Endothelial cell of umbilical vein (primary cell): ENCODE results near the gene TMEM209. TPM values are rescaled to one million over a fixed set of nuclear protein-coding genes. Genes with fewer than 3 reads are reported as not detected.

Experiments used
- BruUV-seq: library from RNA; stranded (reverse); fragments of 400-500 nt; replicated peaks from 2 replicates; lab custom pipeline; 2021; lab: Mats Ljungman, UMichigan
- CTCF ChIA-PET: fragments of 300-600, 350-600 bp; sonication (Branson Sonifier 250); formaldehyde crosslinking; loops from one replicate; lab custom pipeline; 2021; ENCODE audit warnings: antibody characterized with exemption, inconsistent platforms; lab: Charles Lee
- POLR2A ChIA-PET: fragments of 300-600, 350-600 bp; sonication (Branson Sonifier 250); formaldehyde crosslinking; loops from one replicate; lab custom pipeline; 2021; ENCODE audit warnings: antibody characterized with exemption, inconsistent platforms; lab: Charles Lee
- DNase-seq: peaks from one replicate; pipeline ENCODE4 v3.0.0-alpha.2; 2011; ENCODE audit warnings: low read depth, low spot score
- FAIRE-seq: peaks from 2 replicates; lab custom pipeline; 2011; peaks lifted over from hg19 to GRCh38; lab: Jason Lieb, UNC
- H2AFZ ChIP-seq: 2 replicates; pipeline ENCODE4 v1.6.0; 2012; ENCODE audit warnings: low read depth, low read length, control low read depth, inconsistent platforms
- H3K27ac ChIP-seq: 2 replicates; pipeline ENCODE4 v1.5.1; 2011; ENCODE audit warnings: low read depth, mild to moderate bottlenecking, control low read depth, low read length, moderate library complexity; ENCODE audit not compliant: insufficient read depth
- H3K27me3 ChIP-seq, 2 experiments: 2 replicates each; pipeline versions ENCODE4 v1.6.0 to v1.6.1; 2011; ENCODE audit warnings: low read length in 2 of 2, mixed read lengths in 1 of 2; ENCODE audit not compliant: control insufficient read depth in 2 of 2, insufficient read depth in 2 of 2
- H3K36me3 ChIP-seq, 2 experiments: 2 replicates in 1 of 2; 3 replicates in 1 of 2; pipeline ENCODE4 v1.5.1; 2011; ENCODE audit warnings: low read length in 2 of 2, mild to moderate bottlenecking in 1 of 2, moderate library complexity in 1 of 2; ENCODE audit not compliant: control insufficient read depth in 2 of 2, insufficient read depth in 2 of 2; ENCODE audit errors: extremely low read depth in 1 of 2
- H3K4me1 ChIP-seq: 3 replicates; pipeline ENCODE4 v1.5.1; 2011; ENCODE audit warnings: mild to moderate bottlenecking, low read length; ENCODE audit not compliant: control insufficient read depth, insufficient read depth; ENCODE audit errors: extremely low read depth
- H3K4me2 ChIP-seq: 2 replicates; pipeline ENCODE4 v1.6.1; 2011; ENCODE audit warnings: low read length, control low read depth, mixed read lengths; ENCODE audit not compliant: insufficient read depth
- H3K4me3 ChIP-seq, 3 experiments: fragments of 200-600 bp in 1 of 3; sonication (generic), shearing (Covaris generic) in 1 of 3; replicated peaks in 1 of 3; 2 replicates each; pipeline ENCODE4 v1.5.1; 2011 to 2016; ENCODE audit warnings: control low read depth in 3 of 3, low read length in 3 of 3, mild to moderate bottlenecking in 2 of 3, inconsistent platforms in 1 of 3, low read depth in 1 of 3, moderate library complexity in 1 of 3; ENCODE audit not compliant: insufficient read depth in 1 of 3
- H3K79me2 ChIP-seq: 2 replicates; pipeline ENCODE4 v1.6.0; 2012; ENCODE audit warnings: low read length, inconsistent platforms; ENCODE audit not compliant: control insufficient read depth, insufficient read depth
- H3K9ac ChIP-seq: replicated peaks from 2 replicates; pipeline ENCODE3; 2011; ENCODE audit warnings: low read length, control low read depth; ENCODE audit not compliant: insufficient read depth; ENCODE audit errors: extremely low read depth
- H3K9me1 ChIP-seq: replicated peaks from 3 replicates; pipeline ENCODE4 v1.6.0; 2011; ENCODE audit warnings: mild to moderate bottlenecking, low read length; ENCODE audit not compliant: control insufficient read depth, insufficient read depth; ENCODE audit errors: extremely low read depth
- H3K9me3 ChIP-seq: replicated peaks from 2 replicates; pipeline ENCODE4 v1.5.1; 2012; ENCODE audit warnings: low read length, inconsistent platforms; ENCODE audit not compliant: control insufficient read depth, insufficient read depth
- H4K20me1 ChIP-seq: replicated peaks from 2 replicates; pipeline ENCODE3; 2011; ENCODE audit warnings: mild to moderate bottlenecking, low read length; ENCODE audit not compliant: control insufficient read depth, insufficient read depth; ENCODE audit errors: extremely low read depth
- EZH2 ChIP-seq: IDR thresholded peaks from 2 replicates; pipeline ENCODE4 v1.6.1; 2012; ENCODE audit warnings: borderline replicate concordance, low read depth, mild to moderate bottlenecking, moderate library complexity, low read length, inconsistent platforms; ENCODE audit not compliant: severe bottlenecking
- FOS ChIP-seq: IDR thresholded peaks from 2 replicates; pipeline ENCODE4 v1.6.1; 2011; ENCODE audit warnings: mild to moderate bottlenecking, low read length, moderate library complexity, borderline replicate concordance; ENCODE audit not compliant: insufficient read depth
- GATA2 ChIP-seq: IDR thresholded peaks from 2 replicates; pipeline ENCODE4 v1.7.0; 2011; ENCODE audit warnings: low read depth, mild to moderate bottlenecking, moderate library complexity, mixed read lengths, low read length; ENCODE audit not compliant: insufficient read length, insufficient read depth
- JUN ChIP-seq: IDR thresholded peaks from 2 replicates; pipeline ENCODE4 v1.6.1; 2011; ENCODE audit warnings: borderline replicate concordance, low read depth; ENCODE audit not compliant: insufficient read length, insufficient read depth
- MYC ChIP-seq: IDR thresholded peaks from one replicate; pipeline ENCODE4 v1.6.1; 2011; ENCODE audit warnings: mild to moderate bottlenecking, low read depth, low read length
- POLR2A ChIP-seq: IDR thresholded peaks from 2 replicates; pipeline ENCODE4 v1.6.1; 2012; ENCODE audit warnings: low read depth, mild to moderate bottlenecking, control low read depth, low read length
- POLR2AphosphoS5 ChIP-seq: IDR thresholded peaks from 2 replicates; pipeline ENCODE4 v1.6.1; 2012; ENCODE audit warnings: low read depth, mild to moderate bottlenecking, control low read depth, low read length, moderate library complexity; ENCODE audit not compliant: insufficient read depth
- dilution Hi-C: fragments of 300-500 bp; cut with MboI; formaldehyde crosslinking; loops from one replicate; pipeline ENCODE4 v1.15.0; 2019; ENCODE audit warnings: low sequenced_read_pairs; ENCODE audit not compliant: extremely low pct_ligation_motif_present
- intact Hi-C: fragments of 100-400 bp; cut with micrococcal nuclease; formaldehyde crosslinking; loops from one replicate; pipeline ENCODE4 v1.10.0; 2022
- polyA plus RNA-seq, 4 experiments: library from polyadenylated mRNA; depleted of rRNA in 3 of 4; stranded (reverse) in 3 of 4; unstranded in 1 of 4; fragments of >200 nt; gene quantifications; 2 replicates each; pipeline versions ENCODE4 v1.2.1 to v1.2.3, GENCODE V29; 2011 to 2012; ENCODE audit warnings: missing spikeins in 1 of 4
- total RNA-seq: library from RNA; stranded (reverse); gene quantifications from 2 replicates; pipeline ENCODE4 v1.2.3, GENCODE V29; 2021
- TF ChIP-seq, protein P1 (sequence below): IDR thresholded peaks from 2 replicates; pipeline ENCODE4 v1.6.1; 2011; ENCODE audit not compliant: insufficient read depth, insufficient read length
- TF ChIP-seq, protein P2 (sequence below), 2 donors: IDR thresholded peaks; 1 replicate in 1 of 2; 2 replicates in 1 of 2; pipeline ENCODE4 v1.5.1; 2011; ENCODE audit warnings: low read length in 2 of 2, mild to moderate bottlenecking in 2 of 2, moderate library complexity in 2 of 2, control low read depth in 1 of 2, inconsistent platforms in 1 of 2, low read depth in 1 of 2; ENCODE audit not compliant: insufficient read depth in 1 of 2; ENCODE audit errors: extremely low read depth in 1 of 2

TMEM209 gene
- total and polyA plus RNA-seq, 2 donors (not counting 3 experiments of a cell fraction or from before 2014, with no cell fraction given) = 13.0 to 16.6 TPM

DNA sequence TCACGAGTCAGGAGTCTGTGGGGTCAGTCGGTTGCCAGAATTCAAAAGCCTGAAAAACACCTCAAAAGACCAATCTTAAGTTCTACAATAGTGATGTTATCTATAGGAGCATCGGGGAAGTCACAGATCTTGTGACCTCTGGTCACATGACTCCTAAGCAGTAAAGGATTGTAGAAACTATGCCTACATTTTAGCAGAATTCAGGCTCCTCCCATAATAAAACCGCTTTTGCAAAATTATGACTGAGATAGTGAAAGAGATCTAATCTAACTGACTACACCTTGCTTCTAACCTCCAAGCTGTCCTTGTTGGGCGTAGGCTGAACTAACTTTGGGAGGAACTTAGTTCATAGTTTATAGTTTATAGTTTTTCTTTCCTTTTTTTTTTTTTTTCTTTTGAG lies 19.0 kb upstream of the TMEM209 start:
- no TSS peak for BruUV-seq
- no peak overlapping the region for H2AFZ ChIP-seq
- H3K9me1 ChIP-seq = no peaks in the 10 kb centered on the region

DNA sequence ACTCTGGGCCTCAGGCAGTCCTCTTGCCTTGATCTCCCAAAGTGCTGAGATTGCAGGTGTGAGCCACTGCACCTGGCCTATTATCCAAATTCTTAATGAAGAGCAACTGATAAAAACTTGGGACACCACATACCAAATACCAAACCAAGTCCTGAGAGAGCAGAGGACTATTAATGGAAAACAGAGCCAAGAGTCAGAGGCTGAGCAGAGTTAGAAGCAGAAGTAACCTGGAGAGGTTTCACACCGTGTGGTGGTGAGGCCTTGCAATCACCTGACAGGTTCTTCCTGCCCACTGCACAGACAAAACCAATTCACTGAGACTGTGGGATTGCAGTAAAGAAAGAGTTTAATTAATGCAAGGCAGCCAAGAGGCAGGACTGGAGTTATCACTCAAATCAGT lies 18.4 kb upstream of the TMEM209 start:
- no peak for DNase-seq
- Histone ChIP-seq H3K4me1 (no peaks in the 10 kb centered on the region), H3K4me3 (no peak overlapping the region), H3K9me3 (no peaks in the 10 kb centered on the region), H3K4me2 (no peak overlapping the region), H3K9me1 (no peaks in the 10 kb centered on the region), H3K79me2 (no peaks in the 10 kb centered on the region), H3K36me3 (no peaks in the 10 kb centered on the region), H2AFZ (no peak overlapping the region), H3K27me3 (peaks cover 0 to 3% of the 10 kb centered on the region in 2 experiments), H3K27ac (no peak overlapping the region), H3K9ac (no peak overlapping the region), H4K20me1 (no peaks in the 10 kb centered on the region)
- FAIRE-seq = no peak
- ChIA-PET CTCF (interaction anchor here (0.8 kb wide), 1 partner anchor 18 kb away, joined by 3 read pairs; the partner anchor contains the start of gene TMEM209), POLR2A (no interaction called here)
- TF ChIP-seq FOS = no peak
- TF ChIP-seq, protein P1, sequence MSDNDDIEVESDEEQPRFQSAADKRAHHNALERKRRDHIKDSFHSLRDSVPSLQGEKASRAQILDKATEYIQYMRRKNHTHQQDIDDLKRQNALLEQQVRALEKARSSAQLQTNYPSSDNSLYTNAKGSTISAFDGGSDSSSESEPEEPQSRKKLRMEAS = no peak
- TF ChIP-seq JUN = no peak
- no peak for TF ChIP-seq POLR2AphosphoS5
- no peak for TF ChIP-seq GATA2
- no peak for TF ChIP-seq EZH2
- TF ChIP-seq POLR2A = no peak
- BruUV-seq = no TSS peak
- intact Hi-C loops (no loop called here), dilution Hi-C loops (no loop called here)

More for the DNA sequence above, 19.0 kb upstream of the TMEM209 start:
- H3K27me3 ChIP-seq = peaks cover 0 to 3% of the 10 kb centered on the region in 2 experiments
- H4K20me1 ChIP-seq = no peaks in the 10 kb centered on the region
- H3K4me3 ChIP-seq = no peak overlapping the region
- DNase-seq (no peak), FAIRE-seq (no peak)
- no peaks in the 10 kb centered on the region for H3K79me2 ChIP-seq
- intact Hi-C loops (no loop called here), dilution Hi-C loops (no loop called here)
- POLR2A ChIA-PET = no interaction called here
- CTCF ChIA-PET = no interaction called here
- no peaks in the 10 kb centered on the region for H3K4me1 ChIP-seq
- H3K9me3 ChIP-seq = no peaks in the 10 kb centered on the region
- H3K27ac ChIP-seq = no peak overlapping the region
- TF ChIP-seq EZH2 (no peak), MYC (no peak), FOS (no peak), JUN (no peak), POLR2AphosphoS5 (no peak), GATA2 (no peak)
- TF ChIP-seq, protein P2, sequence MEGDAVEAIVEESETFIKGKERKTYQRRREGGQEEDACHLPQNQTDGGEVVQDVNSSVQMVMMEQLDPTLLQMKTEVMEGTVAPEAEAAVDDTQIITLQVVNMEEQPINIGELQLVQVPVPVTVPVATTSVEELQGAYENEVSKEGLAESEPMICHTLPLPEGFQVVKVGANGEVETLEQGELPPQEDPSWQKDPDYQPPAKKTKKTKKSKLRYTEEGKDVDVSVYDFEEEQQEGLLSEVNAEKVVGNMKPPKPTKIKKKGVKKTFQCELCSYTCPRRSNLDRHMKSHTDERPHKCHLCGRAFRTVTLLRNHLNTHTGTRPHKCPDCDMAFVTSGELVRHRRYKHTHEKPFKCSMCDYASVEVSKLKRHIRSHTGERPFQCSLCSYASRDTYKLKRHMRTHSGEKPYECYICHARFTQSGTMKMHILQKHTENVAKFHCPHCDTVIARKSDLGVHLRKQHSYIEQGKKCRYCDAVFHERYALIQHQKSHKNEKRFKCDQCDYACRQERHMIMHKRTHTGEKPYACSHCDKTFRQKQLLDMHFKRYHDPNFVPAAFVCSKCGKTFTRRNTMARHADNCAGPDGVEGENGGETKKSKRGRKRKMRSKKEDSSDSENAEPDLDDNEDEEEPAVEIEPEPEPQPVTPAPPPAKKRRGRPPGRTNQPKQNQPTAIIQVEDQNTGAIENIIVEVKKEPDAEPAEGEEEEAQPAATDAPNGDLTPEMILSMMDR (IDR thresholded peaks at IDR 0.05; ENCODE audit: extremely low read depth in 1 of 2, insufficient read depth in 1 of 2, low read depth in 1 of 2, low read length in 2 of 2) = no peak
- no peaks in the 10 kb centered on the region for H3K36me3 ChIP-seq
- no peak overlapping the region for H3K4me2 ChIP-seq
- no peak overlapping the region for H3K9ac ChIP-seq
